ACC112 (cell line): ENCODE results near the gene ZNF276.

Source experiments
- H2AFZ ChIP-seq: fragments of 200-600 bp; sonication (generic); one replicate; pipeline ENCODE4 v1.6.0; 2017; ENCODE audit warnings: antibody characterized with exemption, low read length; ENCODE audit not compliant: unreplicated experiment
- H3K27ac ChIP-seq: fragments of 200-600 bp; sonication (generic); 2 replicates; pipeline ENCODE4 v1.5.1; 2014; ENCODE audit warnings: low read depth, mild to moderate bottlenecking, antibody characterized with exemption, low read length, moderate library complexity
- H3K27me3 ChIP-seq: fragments of 200-600 bp; sonication (generic); 2 replicates; pipeline ENCODE4 v1.6.1; 2014; ENCODE audit warnings: mild to moderate bottlenecking, antibody characterized with exemption, low read length, moderate library complexity, mixed read lengths; ENCODE audit not compliant: insufficient read depth
- H3K36me3 ChIP-seq: fragments of 200-600 bp; sonication (generic); 2 replicates; pipeline ENCODE4 v1.6.1; 2016; ENCODE audit warnings: mild to moderate bottlenecking, antibody characterized with exemption, low read length, moderate library complexity, mixed read lengths; ENCODE audit not compliant: insufficient read depth
- H3K4me1 ChIP-seq: fragments of 200-600 bp; sonication (generic); one replicate; pipeline ENCODE4 v1.6.1; 2016; ENCODE audit warnings: low read length, mixed read lengths; ENCODE audit not compliant: insufficient read depth, unreplicated experiment, control insufficient read depth
- H3K4me3 ChIP-seq: fragments of 200-600 bp; sonication (generic); 2 replicates; pipeline ENCODE4 v1.5.1; 2014; ENCODE audit warnings: mild to moderate bottlenecking, low read depth, low read length
- H3K79me2 ChIP-seq: fragments of 200-600 bp; sonication (generic); one replicate; pipeline ENCODE4 v1.6.0; 2016; ENCODE audit warnings: low read length; ENCODE audit not compliant: control insufficient read depth, unreplicated experiment, insufficient read depth

The ZNF276 gene

GRCh38 chr16:89705006-89705405, 16.3 kb upstream of the ZNF276 start:
- Histone ChIP-seq H3K27ac (no peak overlapping the region), H3K79me2 (no peaks in the 10 kb centered on the region), H3K4me3 (no peak overlapping the region), H3K4me1 (peaks cover 7% of the 10 kb centered on the region), H3K27me3 (no peaks in the 10 kb centered on the region), H3K36me3 (no peaks in the 10 kb centered on the region), H2AFZ (no peak overlapping the region)

DNA sequence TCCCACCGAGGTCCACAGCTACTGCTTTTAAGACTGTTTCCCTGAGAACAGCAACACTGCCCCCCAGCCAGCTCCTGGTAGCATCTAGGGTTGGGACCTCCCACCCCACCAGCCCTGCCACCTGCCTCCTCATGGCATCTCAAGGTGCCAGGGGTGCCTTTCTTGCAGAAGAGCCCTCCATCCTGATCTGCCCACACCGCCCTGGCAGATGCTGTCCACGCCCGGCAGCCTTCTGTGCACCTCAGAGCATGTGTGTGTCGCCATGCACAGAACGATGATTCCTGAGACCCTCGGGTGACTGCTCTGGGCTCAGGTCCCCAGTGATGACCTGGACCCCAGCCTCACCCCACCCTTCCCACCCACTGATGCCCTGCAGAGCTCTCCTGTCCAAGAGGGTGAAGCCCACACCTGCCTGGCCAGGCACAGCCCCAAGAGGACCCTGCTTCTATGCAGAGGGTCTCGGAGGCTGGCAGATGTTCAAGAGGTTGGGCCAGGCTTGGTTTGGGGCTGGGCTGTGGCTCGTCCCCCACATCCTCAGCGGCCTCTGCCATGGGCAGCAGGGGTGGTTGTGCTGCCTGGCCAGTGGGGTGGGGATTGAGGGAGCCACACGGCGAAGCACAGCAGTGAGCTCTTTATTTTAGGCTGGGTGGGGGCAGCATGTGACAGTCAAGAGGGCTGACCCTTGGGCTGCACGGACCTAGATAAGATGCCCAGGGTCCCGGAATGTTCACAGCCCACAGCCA, 14.6 kb upstream of the ZNF276 start:
- no peaks in the 10 kb centered on the region for H3K79me2 ChIP-seq
- H3K4me3 ChIP-seq = no peak overlapping the region
- H3K36me3 ChIP-seq = no peaks in the 10 kb centered on the region
- no peaks in the 10 kb centered on the region for H3K4me1 ChIP-seq
- H3K27me3 ChIP-seq = no peaks in the 10 kb centered on the region
- H3K27ac ChIP-seq = no peak overlapping the region
- H2AFZ ChIP-seq = no peak overlapping the region

GRCh38 chr16:89707695-89708094, 13.6 kb upstream of the ZNF276 start:
- Histone ChIP-seq H3K4me3 (no peak overlapping the region), H3K36me3 (no peaks in the 10 kb centered on the region), H3K27ac (no peak overlapping the region), H3K27me3 (no peaks in the 10 kb centered on the region), H3K4me1 (no peaks in the 10 kb centered on the region), H3K79me2 (no peaks in the 10 kb centered on the region), H2AFZ (no peak overlapping the region)

GRCh38 chr16:89708481-89708931, 12.8 kb upstream of the ZNF276 start:
- H3K79me2 ChIP-seq = no peaks in the 10 kb centered on the region
- no peaks in the 10 kb centered on the region for H3K27me3 ChIP-seq
- H3K4me3 ChIP-seq = no peak overlapping the region
- H3K27ac ChIP-seq = no peak overlapping the region
- H3K36me3 ChIP-seq = no peaks in the 10 kb centered on the region
- no peak overlapping the region for H2AFZ ChIP-seq
- no peaks in the 10 kb centered on the region for H3K4me1 ChIP-seq

DNA sequence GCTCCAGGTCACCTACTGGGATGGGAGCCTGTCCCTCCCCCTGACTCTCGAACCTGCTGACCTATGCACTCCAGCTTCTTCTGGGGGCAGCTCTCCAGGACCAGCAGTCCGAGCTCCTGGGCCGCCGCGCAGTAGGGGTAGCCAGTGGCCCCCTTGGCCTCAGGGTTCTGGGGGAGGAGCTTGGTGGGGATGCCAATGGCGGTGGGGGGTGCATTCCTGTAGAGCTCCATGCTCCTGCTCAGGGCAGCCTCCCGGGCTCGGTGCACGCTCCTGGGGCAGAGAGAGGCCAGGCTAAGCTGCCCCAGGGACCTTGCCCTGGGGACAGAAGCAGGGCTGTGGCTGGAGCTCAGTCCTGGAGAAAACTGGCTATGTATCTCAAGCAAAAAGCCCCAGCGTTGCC, 12.2 kb upstream of the ZNF276 start:
- no peaks in the 10 kb centered on the region for H3K36me3 ChIP-seq
- no peaks in the 10 kb centered on the region for H3K79me2 ChIP-seq
- no peaks in the 10 kb centered on the region for H3K27me3 ChIP-seq
- H3K27ac ChIP-seq = no peak overlapping the region
- no peaks in the 10 kb centered on the region for H3K4me1 ChIP-seq
- no peak overlapping the region for H2AFZ ChIP-seq
- no peak overlapping the region for H3K4me3 ChIP-seq

DNA sequence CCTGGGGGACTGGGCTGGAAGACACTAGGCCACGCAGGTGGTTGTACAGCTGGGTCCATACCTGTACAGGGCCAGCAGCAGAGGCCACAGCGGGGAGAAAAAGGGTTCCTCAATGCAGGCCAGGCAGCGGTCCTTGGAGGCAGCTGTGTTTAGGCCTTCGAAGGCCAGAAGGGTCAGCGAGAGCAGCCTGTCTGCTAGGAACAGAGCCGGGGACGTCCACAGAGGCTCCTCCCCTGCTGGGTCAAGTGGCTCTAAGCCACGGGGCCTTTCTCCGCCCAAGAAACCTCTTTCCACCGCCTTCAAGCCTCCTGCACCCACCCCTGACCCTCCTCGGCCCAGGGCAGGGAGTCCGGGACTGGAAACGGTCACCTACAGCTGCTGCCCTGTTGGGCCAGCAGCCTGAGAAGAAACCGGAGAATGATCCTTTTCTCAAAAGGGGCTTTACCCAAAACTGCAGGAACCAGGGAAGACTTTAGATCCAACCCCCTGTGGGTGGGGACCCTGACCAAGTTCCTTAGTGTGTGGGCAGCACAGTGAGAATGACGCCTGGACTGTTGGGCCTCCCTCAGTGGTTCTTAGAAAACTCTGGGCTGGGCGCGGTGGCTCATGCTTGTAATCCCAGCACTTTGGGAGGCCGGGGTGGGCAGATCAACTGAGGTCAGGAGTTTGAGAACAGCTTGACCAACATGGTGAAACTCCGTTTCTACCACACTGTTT, 11.5 kb upstream of the ZNF276 start:
- Histone ChIP-seq H3K4me3 (no peak overlapping the region), H3K36me3 (no peaks in the 10 kb centered on the region), H3K4me1 (no peaks in the 10 kb centered on the region), H3K27me3 (no peaks in the 10 kb centered on the region), H3K27ac (no peak overlapping the region), H3K79me2 (no peaks in the 10 kb centered on the region), H2AFZ (no peak overlapping the region)

DNA sequence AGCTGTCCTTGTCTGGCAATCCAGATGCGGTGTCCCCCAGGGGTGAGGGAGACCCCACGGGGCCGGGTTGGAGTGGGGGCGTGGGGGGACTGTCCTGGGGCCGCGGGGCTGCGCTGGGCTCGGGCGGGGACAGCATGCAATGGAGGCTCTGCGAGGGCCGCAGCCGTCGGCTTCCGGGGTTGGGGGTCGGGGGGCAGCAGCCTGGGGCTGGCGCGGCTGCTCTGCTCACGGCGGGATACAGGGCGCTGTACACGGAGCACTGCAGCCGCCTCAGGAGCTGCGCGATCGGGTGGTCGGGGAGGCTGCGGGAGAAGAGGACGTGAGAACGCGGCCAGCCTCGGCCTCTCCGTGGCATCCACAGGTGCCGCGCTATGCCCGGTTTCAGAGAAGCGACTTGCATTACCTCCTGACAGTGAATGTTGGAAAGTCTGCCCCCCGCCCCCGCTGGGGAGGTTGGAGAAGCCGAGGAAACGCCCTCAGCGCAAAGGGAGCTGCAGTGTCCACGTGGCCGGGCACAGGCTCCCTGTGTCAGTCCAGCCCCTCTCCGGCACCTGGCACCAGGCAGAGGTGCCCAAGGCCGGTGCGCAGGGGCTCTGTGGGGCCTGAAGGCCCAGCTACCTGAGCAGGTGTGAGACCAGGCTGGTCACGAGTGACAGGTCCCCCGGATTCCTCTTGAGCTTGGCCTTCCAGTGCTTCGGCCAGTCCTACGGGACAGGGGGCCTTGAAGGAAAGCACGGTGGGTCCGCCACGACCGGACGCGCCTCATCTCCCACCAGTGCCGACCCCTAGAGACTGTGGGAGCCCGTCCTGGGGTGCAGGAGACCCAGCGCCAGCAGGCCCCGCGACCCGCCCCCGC, 10.4 kb upstream of the ZNF276 start:
- Histone ChIP-seq H3K4me1 (no peaks in the 10 kb centered on the region), H3K27me3 (no peaks in the 10 kb centered on the region), H2AFZ (no peak overlapping the region), H3K79me2 (no peaks in the 10 kb centered on the region), H3K4me3 (no peak overlapping the region), H3K36me3 (no peaks in the 10 kb centered on the region), H3K27ac (no peak overlapping the region)

DNA sequence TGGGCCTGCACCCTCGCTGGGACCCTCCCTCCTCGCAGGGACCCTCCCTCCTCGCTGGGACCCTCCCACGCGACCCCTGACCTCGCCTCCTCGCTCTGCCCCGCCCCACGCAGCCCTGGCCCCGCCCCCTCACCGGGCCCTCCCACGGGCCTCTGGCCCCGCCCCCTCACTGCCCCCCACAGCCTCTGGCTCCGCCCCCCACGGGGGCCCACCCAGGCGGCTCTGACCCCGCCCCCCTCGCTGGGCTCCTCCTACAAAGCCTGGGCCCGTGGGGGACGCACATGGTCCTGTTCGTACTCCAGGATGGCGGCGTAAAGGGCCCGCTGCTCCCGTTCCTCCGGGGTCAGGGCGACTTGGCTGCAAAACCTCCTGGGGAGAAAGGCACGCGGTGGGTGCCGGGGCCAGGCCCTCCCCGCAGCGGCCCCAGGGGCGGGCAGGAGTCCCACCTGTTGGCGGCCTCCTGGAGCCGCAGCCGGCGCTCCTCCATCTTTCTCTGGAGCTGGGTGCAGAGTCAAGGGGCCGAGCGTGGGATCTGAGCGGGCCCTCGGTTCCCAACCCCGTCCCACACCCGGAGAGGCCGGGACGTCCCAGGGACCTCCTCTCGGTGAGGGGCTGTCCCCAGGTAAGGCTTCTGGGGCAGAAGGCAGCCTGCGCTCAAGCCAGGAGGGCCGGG, 9.6 kb upstream of the ZNF276 start:
- Histone ChIP-seq H3K4me1 (no peaks in the 10 kb centered on the region), H2AFZ (no peak overlapping the region), H3K36me3 (no peaks in the 10 kb centered on the region), H3K4me3 (peak overlapping the region; percentile 79), H3K79me2 (no peaks in the 10 kb centered on the region), H3K27ac (no peak overlapping the region), H3K27me3 (no peaks in the 10 kb centered on the region)

GRCh38 chr16:89712274-89712781, 9.0 kb upstream of the ZNF276 start:
- peak overlapping the region; percentile 79 for H3K4me3 ChIP-seq
- no peak overlapping the region for H2AFZ ChIP-seq

GRCh38 chr16:89716493-89716892, 4.8 kb upstream of the ZNF276 start:
- no peaks in the 10 kb centered on the region for H3K36me3 ChIP-seq
- H3K4me3 ChIP-seq = no peak overlapping the region
- peaks cover 7% of the 10 kb centered on the region for H3K79me2 ChIP-seq
- peaks cover 19% of the 10 kb centered on the region for H3K4me1 ChIP-seq
- H3K27me3 ChIP-seq = no peaks in the 10 kb centered on the region
- H2AFZ ChIP-seq = no peak overlapping the region
- no peak overlapping the region for H3K27ac ChIP-seq

More at GRCh38 chr16:89712274-89712781, 9.0 kb upstream of the ZNF276 start:
- Histone ChIP-seq H3K27me3 (no peaks in the 10 kb centered on the region), H3K27ac (no peak overlapping the region), H3K36me3 (no peaks in the 10 kb centered on the region), H3K79me2 (peaks cover under 1% of the 10 kb centered on the region), H3K4me1 (no peaks in the 10 kb centered on the region)
